ENCODE measurements around the gene TPMT. TPM values are rescaled to one million over a fixed set of nuclear protein-coding genes. Genes with fewer than 3 reads are reported as not detected.

The TPMT gene
- total and polyA plus RNA-seq, 2 of the 13 experiments (the other 11 are each of a cell fraction or from before 2014, with no cell fraction given), result 11.1 to 22.8 TPM

- TF ChIP-seq HNF4G (IDR thresholded peaks at IDR 0.05; ENCODE audit: borderline replicate concordance, low read depth, low read length) (no peak), HNF4G (CRISPR knock-in tag; IDR thresholded peaks at IDR 0.05; ENCODE audit: borderline replicate concordance, low read depth) (peak; percentile 72; the same call in 1 of the 2 replicates), LBX2 (CRISPR knock-in tag; IDR thresholded peaks at IDR 0.05; ENCODE audit: borderline replicate concordance) (peak; percentile 87), ZC3H13 (CRISPR knock-in tag; IDR thresholded peaks at IDR 0.05) (peak; percentile 92), ZNF567 (CRISPR knock-in tag; IDR thresholded peaks at IDR 0.05; ENCODE audit: borderline replicate concordance) (peak; percentile 94), ZNF205 (CRISPR knock-in tag; IDR thresholded peaks at IDR 0.05) (peak; percentile 95), CEBPG (CRISPR knock-in tag; IDR thresholded peaks at IDR 0.05) (peak; percentile 63), ZNF724P (CRISPR knock-in tag; IDR thresholded peaks at IDR 0.05; ENCODE audit: borderline replicate concordance) (peak; percentile 98; the same call in 1 of the 2 replicates), ZNF83 (CRISPR knock-in tag; IDR thresholded peaks at IDR 0.05; ENCODE audit: borderline replicate concordance) (peak; percentile 85; the same call in 1 of the 2 replicates), CBX5 (CRISPR knock-in tag; IDR thresholded peaks at IDR 0.05; ENCODE audit: borderline replicate concordance) (peak; percentile 98), IKZF4 (CRISPR knock-in tag; IDR thresholded peaks at IDR 0.05; ENCODE audit: borderline replicate concordance, low read depth, not compliant biosample characterization) (peak; percentile 93), HOXA9 (CRISPR knock-in tag; IDR thresholded peaks at IDR 0.05; ENCODE audit: borderline replicate concordance) (peak; percentile 98), PAX8 (CRISPR knock-in tag; IDR thresholded peaks at IDR 0.05; ENCODE audit: borderline replicate concordance) (peak; percentile 82; the same call in 1 of the 2 replicates), ZNF430 (CRISPR knock-in tag; IDR thresholded peaks at IDR 0.05) (peak; percentile 99), ETV5 (CRISPR knock-in tag; IDR thresholded peaks at IDR 0.05; ENCODE audit: borderline replicate concordance) (peak; percentile 83), ZNF382 (CRISPR knock-in tag; IDR thresholded peaks at IDR 0.05; ENCODE audit: borderline replicate concordance) (no peak), JDP2 (CRISPR knock-in tag; IDR thresholded peaks at IDR 0.05; ENCODE audit: borderline replicate concordance) (no peak), NFRKB (IDR thresholded peaks at IDR 0.05) (no peak), TOPORS (CRISPR knock-in tag; IDR thresholded peaks at IDR 0.05) (peak; percentile 98), ZMYM2 (CRISPR knock-in tag; IDR thresholded peaks at IDR 0.05) (peak; percentile 91)
- TF ChIP-seq, protein P1, sequence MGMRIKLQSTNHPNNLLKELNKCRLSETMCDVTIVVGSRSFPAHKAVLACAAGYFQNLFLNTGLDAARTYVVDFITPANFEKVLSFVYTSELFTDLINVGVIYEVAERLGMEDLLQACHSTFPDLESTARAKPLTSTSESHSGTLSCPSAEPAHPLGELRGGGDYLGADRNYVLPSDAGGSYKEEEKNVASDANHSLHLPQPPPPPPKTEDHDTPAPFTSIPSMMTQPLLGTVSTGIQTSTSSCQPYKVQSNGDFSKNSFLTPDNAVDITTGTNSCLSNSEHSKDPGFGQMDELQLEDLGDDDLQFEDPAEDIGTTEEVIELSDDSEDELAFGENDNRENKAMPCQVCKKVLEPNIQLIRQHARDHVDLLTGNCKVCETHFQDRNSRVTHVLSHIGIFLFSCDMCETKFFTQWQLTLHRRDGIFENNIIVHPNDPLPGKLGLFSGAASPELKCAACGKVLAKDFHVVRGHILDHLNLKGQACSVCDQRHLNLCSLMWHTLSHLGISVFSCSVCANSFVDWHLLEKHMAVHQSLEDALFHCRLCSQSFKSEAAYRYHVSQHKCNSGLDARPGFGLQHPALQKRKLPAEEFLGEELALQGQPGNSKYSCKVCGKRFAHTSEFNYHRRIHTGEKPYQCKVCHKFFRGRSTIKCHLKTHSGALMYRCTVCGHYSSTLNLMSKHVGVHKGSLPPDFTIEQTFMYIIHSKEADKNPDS (CRISPR knock-in tag; IDR thresholded peaks at IDR 0.05), result 0 out of 2 replicates have a peak, but pooled peaks have one; percentile 45
- TF ChIP-seq, protein P2, sequence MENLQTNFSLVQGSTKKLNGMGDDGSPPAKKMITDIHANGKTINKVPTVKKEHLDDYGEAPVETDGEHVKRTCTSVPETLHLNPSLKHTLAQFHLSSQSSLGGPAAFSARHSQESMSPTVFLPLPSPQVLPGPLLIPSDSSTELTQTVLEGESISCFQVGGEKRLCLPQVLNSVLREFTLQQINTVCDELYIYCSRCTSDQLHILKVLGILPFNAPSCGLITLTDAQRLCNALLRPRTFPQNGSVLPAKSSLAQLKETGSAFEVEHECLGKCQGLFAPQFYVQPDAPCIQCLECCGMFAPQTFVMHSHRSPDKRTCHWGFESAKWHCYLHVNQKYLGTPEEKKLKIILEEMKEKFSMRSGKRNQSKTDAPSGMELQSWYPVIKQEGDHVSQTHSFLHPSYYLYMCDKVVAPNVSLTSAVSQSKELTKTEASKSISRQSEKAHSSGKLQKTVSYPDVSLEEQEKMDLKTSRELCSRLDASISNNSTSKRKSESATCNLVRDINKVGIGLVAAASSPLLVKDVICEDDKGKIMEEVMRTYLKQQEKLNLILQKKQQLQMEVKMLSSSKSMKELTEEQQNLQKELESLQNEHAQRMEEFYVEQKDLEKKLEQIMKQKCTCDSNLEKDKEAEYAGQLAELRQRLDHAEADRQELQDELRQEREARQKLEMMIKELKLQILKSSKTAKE (CRISPR knock-in tag; IDR thresholded peaks at IDR 0.05; ENCODE audit: borderline replicate concordance), result peak; percentile 100
- TF ChIP-seq, protein P3, sequence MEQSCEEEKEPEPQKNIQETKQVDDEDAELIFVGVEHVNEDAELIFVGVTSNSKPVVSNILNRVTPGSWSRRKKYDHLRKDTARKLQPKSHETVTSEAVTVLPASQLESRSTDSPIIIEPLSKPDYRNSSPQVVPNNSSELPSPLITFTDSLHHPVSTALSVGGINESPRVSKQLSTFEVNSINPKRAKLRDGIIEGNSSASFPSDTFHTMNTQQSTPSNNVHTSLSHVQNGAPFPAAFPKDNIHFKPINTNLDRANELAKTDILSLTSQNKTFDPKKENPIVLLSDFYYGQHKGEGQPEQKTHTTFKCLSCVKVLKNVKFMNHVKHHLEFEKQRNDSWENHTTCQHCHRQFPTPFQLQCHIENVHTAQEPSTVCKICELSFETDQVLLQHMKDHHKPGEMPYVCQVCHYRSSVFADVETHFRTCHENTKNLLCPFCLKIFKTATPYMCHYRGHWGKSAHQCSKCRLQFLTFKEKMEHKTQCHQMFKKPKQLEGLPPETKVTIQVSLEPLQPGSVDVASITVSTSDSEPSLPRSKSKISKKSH (CRISPR knock-in tag; IDR thresholded peaks at IDR 0.05; ENCODE audit: borderline replicate concordance), result peak; percentile 94
Observed at GRCh38 chr6:18122128-18123093, 32.5 kb downstream of the TPMT start, which contains the start of gene NHLRC1 (continued).

Data from HepG2 (cell line).